ENCODE results near the gene PKN2.

GRCh38 chr1:88877911-88878310, 193.8 kb downstream of the PKN2 start:
- TF ChIP-seq CTCF (IDR thresholded peaks at IDR 0.05; ENCODE audit: insufficient read depth, low read depth, low read length) (no peak), EZH2 (IDR thresholded peaks at IDR 0.05; ENCODE audit: insufficient read depth, low read length) (no peak)

Measured in astrocyte (in vitro differentiated cells and primary cell).